Effector memory CD8-positive, alpha-beta T cell (primary cell): ENCODE measurements around the gene FAM186B.

Source experiments
- ATAC-seq: fragments of 150-1000 bp; cut with Tn5 transposase; replicated peaks from 2 replicates; pipeline ENCODE4 v1.10.0; 2021; ENCODE audit warnings: mild to moderate bottlenecking, moderate library complexity
- DNase-seq, 3 experiments: peaks; one replicate each; pipeline ENCODE4 v3.0.0; 2021
- H3K27ac Mint-ChIP-seq, 2 donors: one replicate each; pipeline ENCODE4 v1.8.0; 2022; ENCODE audit warnings: mild to moderate bottlenecking in 2 of 2, mixed read lengths in 2 of 2, moderate library complexity in 2 of 2
- H3K27me3 Mint-ChIP-seq, 2 donors: one replicate each; pipeline ENCODE4 v1.8.0; 2022; ENCODE audit warnings: mixed read lengths in 2 of 2
- H3K36me3 Mint-ChIP-seq: one replicate; pipeline ENCODE4 v1.8.0; 2022; ENCODE audit warnings: mild to moderate bottlenecking, moderate library complexity, mixed read lengths; ENCODE audit not compliant: insufficient read depth
- H3K4me1 Mint-ChIP-seq, 2 donors: one replicate each; pipeline ENCODE4 v1.8.0; 2022; ENCODE audit warnings: low read depth in 2 of 2, mixed read lengths in 2 of 2
- H3K4me3 Mint-ChIP-seq, 2 donors: one replicate each; pipeline ENCODE4 v1.8.0; 2022; ENCODE audit warnings: mild to moderate bottlenecking in 2 of 2, mixed read lengths in 2 of 2, moderate library complexity in 2 of 2
- H3K9me3 Mint-ChIP-seq, 2 donors: one replicate each; pipeline ENCODE4 v1.8.0; 2022; ENCODE audit warnings: mixed read lengths in 2 of 2

FAM186B gene

DNA sequence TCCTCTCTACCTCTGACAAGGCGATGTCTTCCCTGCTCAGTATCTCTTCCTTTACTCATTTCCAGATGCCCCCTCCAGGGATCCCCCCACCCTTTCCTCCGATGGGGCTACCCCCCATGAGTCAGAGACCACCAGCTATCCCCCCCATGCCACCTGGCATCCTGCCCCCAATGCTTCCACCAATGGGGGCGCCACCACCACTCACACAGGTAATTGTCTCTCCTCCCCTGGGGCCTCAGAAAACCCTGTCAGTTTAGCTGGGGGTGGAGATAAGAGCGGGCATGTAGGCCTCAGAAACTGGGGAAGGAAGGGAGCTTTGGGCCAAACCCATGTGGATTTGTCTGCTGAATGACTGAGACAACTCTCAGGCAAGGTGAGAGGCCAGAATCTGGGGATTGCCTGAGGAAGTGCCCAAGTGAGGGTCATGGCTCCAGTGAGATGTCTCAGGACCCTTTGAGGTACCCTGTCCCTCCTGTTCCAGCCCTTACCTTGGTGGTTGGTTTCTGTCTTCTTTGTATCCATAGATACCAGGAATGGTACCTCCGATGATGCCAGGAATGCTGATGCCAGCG, 26.0 kb upstream of the FAM186B start:
- no peak for ATAC-seq
- Mint-ChIP-seq H3K4me1 (peaks cover 11 to 14% of the 10 kb centered on the region in 2 donors), H3K27ac (no peak overlapping the region), H3K4me3 (no peak overlapping the region), H3K27me3 (no peaks in the 10 kb centered on the region), H3K36me3 (no peaks in the 10 kb centered on the region), H3K9me3 (no peaks in the 10 kb centered on the region)
- DNase-seq = no peak

DNA sequence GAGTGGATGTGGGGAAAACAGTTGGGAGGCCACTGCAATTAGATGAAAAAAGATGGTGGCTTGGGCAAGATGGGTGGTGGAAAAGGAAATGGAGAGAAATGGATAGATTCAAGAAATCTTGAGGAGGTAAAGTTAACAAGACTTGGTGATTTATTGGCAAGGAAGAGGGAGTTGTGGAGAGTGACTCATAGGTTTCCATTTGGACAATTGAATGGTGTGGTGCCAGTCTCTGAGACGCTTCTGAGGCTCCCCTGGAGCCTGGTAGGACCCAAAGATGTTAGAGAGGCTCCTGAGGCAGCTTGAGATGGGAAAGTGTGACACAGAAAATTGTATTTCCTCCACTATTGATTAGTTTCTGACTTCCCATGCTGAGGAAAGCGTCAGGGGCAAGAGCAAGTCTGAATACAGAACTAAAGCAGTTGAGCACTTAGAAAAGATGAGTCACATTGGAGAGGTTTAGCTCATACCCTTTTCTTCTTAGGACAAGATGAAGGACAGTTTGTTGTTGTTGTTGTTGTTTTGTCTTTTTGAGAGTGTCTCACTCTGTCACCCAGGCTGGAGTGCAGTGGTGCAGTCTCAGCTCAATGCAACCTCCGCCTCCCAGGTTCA, 22.4 kb upstream of the FAM186B start:
- H3K36me3 Mint-ChIP-seq = peaks cover 2% of the 10 kb centered on the region
- peaks cover 2 to 6% of the 10 kb centered on the region in 2 donors for H3K4me1 Mint-ChIP-seq
- DNase-seq (no peak), ATAC-seq (no peak)
- no peak overlapping the region for H3K27ac Mint-ChIP-seq
- no peaks in the 10 kb centered on the region for H3K27me3 Mint-ChIP-seq
- H3K4me3 Mint-ChIP-seq = no peak overlapping the region
- no peaks in the 10 kb centered on the region for H3K9me3 Mint-ChIP-seq

DNA sequence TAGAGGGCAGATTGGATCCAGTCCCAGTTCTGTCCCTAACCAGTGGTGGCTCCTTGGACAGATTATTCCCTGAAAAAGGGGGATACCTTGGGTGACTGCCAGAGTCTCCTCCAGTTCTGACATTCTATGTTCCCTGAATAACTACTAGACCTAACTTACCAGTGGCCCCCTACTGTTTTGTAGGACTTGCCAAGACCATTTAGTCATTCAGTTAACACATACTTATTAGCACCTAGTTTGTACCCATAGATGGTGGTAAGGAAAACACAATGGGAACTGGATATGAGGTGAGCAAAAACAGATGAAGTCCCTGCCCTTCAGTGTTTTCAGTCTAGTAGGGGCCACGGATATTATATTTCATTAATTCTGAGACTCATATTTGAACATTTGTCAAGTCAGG, 21.4 kb upstream of the FAM186B start:
- Mint-ChIP-seq H3K9me3 (no peaks in the 10 kb centered on the region), H3K27me3 (no peaks in the 10 kb centered on the region), H3K36me3 (peaks cover 9% of the 10 kb centered on the region), H3K27ac (no peak overlapping the region), H3K4me3 (no peak overlapping the region), H3K4me1 (peaks cover 6 to 14% of the 10 kb centered on the region in 2 donors)
- ATAC-seq = no peak
- no peak for DNase-seq

DNA sequence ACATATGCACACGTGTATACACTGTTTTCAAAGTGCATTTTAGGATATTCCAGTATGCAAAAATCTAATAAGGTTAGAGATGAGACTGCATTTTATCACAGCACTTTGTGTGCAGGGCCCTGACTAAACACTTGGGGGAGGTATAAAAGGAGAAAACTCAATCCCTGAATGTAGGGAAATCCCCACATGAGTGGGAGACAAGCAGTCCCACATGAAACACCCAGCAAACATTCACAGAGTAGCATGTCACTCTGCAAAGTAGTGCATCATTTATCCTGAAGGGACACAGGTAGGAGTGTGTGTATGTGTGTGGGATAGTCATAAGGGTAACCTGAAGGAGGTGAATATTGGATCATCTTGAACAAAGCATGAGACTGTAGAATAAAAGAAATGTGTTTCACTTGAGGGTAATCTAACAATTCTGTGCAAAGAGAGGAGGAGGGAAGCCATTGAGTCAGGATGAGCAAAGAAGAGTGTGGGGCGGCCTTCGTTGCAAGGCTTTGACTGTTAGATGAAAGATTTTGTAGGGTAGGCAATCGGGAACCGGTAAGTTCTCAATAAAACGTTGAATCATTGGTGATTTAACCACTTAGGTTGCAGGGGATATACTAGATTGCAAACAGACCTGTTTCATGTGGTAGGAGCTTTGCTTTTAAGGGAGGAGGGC, 20.9 kb upstream of the FAM186B start:
- DNase-seq = no peak
- H3K4me3 Mint-ChIP-seq = no peak overlapping the region
- H3K27me3 Mint-ChIP-seq = no peaks in the 10 kb centered on the region
- peaks cover 9% of the 10 kb centered on the region for H3K36me3 Mint-ChIP-seq
- H3K27ac Mint-ChIP-seq = no peak overlapping the region
- no peak for ATAC-seq
- H3K4me1 Mint-ChIP-seq = peaks cover 10 to 18% of the 10 kb centered on the region in 2 donors
- H3K9me3 Mint-ChIP-seq = no peaks in the 10 kb centered on the region

DNA sequence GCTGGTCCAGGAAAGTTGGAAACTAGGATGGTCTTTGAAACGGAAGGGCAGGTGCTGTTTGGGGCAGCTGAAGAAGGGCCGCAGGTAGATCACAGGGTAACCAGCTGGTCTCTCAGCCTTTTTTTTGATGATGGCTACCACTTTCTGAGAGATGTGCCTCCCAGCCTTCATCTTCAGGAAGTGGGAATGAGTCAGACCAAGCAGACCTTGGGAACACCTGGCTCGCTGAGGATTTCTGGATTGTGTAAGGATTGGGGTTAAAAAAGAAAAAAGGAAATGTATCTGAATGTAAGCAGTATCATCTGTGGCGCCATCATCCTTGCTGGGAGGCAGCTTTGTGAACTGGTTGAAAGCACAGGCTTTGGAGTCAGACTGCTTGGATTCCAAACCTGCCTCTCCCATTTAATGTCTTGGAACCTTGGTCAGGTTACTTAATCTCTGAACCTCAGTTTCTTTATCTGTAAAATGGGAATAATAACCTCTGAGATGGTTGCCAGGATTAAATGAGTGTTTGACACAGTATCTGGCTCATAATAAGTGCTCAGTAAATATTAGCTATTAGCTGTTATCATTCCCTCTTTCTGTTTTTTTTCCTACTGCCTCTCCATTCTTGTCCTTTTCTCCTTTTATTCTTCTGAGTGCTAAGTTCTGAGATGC, 19.6 kb upstream of the FAM186B start:
- H3K4me1 Mint-ChIP-seq = peaks cover 12 to 24% of the 10 kb centered on the region in 2 donors
- peak overlapping the region; percentile 6 to 15 for H3K4me3 Mint-ChIP-seq
- ATAC-seq = no peak
- no peak for DNase-seq
- H3K9me3 Mint-ChIP-seq = no peaks in the 10 kb centered on the region
- H3K27me3 Mint-ChIP-seq = no peaks in the 10 kb centered on the region
- peak overlapping the region in 1 of 2 donors; percentile 38 for H3K27ac Mint-ChIP-seq
- peaks cover 11% of the 10 kb centered on the region for H3K36me3 Mint-ChIP-seq

DNA sequence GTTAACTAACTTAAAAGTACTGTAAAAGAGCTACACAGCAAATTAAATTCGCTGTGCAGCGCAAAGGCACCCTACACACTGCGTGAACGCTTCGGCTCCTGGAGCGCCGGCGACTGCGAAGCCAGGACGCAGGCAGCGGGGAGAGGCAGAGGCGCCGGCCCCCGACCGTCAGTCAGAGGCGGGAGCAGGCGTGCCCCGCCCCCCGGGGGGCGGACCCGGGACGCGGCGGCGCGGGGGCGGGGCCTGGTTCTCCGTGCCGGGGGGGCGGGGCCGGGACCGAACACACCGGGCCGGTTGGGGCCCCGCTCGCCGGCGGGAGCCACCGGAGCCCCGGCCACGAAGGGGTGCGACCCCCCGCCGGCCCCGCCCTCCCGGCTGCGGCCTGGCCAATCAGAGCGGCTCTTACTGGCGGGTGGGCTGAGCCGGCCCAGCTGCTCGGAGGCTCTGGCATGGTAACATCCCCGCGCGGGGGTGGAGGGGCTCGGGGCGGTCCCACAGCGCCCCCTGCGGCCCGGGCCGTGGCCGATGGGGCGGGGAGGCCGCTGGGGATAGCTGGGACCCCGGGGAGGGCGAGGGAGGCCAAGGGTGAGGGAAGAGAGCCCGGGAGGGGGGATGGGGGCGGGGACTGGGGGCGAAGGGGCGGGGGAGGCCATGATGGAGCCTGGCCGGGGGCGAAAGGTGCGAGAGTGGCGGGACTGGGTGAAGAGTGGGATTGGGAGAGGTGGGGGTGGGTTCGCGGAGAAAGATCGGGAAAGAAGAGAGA, 17.9 kb upstream of the FAM186B start, which contains the start of gene PRPF40B:
Gene PRPF40B (plus strand): TSS at position 420 of the 763 bp plus-strand sequence. CDS start 30 bp downstream, at position 450.
- H3K4me1 Mint-ChIP-seq = peaks cover 12 to 24% of the 10 kb centered on the region in 2 donors
- H3K36me3 Mint-ChIP-seq = peaks cover 11% of the 10 kb centered on the region
- ATAC-seq = peak; percentile 80
- peak; percentile 78 to 83 (median 79) for DNase-seq
- H3K4me3 Mint-ChIP-seq = peak within 1 kb of the TSS; percentile 83 to 86
- H3K27me3 Mint-ChIP-seq = peaks cover 6% of the 10 kb centered on the region in 2 donors
- H3K9me3 Mint-ChIP-seq = no peaks in the 10 kb centered on the region
- peak within 1 kb of the TSS; percentile 54 to 85 for H3K27ac Mint-ChIP-seq

DNA sequence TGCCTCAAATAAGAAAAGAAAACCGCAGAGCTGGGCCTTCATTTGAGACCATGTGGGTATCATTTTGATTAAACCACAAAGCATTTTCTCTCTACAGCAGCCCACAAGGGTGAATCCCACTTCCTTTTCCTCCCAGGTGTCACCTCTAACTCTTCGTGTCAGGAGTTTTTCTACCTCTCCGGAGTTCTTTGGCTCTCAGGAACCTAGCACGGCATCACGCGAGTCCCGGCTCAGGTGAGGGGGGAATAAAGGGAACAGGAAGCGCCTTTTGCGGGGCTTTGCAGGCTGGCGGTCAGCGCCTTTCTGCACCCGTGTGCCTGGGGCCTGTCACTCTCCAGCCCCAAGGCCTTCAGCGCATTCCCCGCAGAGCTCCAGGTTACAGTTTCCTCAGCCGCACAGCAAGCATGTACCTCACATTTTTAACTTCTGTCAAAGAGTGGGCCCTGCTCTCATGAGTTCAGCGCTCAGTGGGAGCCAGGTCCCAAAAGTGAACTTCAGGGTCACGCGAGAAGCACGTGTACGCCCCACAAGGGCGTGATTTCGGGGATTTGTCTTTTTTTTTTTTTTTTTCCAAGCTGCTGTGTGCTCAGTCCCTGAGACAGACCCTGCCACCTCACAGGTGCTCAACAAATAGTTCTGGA, 17.2 kb upstream of the FAM186B start:
- Mint-ChIP-seq H3K27ac (peak overlapping the region; percentile 54 to 85), H3K4me3 (peak overlapping the region; percentile 83 to 86), H3K4me1 (peaks cover 12 to 24% of the 10 kb centered on the region in 2 donors), H3K36me3 (peaks cover 11% of the 10 kb centered on the region), H3K27me3 (peaks cover 8 to 12% of the 10 kb centered on the region in 2 donors), H3K9me3 (no peaks in the 10 kb centered on the region)
- ATAC-seq (peak; percentile 50), DNase-seq (peak; percentile 49 to 55 (median 49))

DNA sequence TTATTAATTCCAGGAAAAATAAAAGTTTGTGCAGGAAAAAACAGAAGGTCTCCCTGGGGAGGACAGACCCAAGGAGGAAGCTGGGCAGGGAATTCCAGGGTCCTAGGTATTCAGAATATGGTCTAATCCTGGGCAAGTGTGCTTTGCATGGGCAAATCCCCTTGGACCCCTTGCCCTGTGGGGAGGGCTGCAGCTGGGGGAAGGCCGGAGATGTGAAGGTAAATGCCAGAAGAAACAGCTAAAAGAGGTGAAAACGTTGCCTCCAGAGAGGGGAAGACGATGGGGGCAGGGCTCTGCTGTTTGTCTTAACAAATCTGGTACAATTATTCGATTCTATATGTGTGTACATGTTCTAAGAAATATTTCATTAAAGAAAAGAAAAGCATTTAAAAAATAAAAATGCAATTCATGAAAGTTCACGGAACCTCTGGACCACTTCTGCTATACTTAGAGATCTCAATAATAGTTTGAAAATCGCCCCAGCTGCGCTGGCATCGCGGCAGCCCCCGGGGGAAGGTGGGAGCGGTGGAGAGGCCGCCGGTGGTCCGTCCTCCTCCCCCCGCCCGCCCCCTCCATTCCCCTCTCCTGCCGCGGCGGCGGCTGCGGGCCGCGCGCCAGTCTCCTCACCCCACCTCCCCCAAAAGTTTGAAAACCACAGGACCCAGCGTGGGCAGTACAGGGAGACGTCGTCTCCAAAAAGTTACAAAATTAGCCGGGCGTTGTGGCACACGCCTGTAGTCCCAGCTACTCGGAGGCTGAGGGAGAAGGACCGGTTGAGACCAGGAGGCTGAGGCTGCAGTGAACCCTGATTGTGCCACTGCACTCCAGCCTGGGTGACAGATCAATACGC, 16.4 kb upstream of the FAM186B start:
- Mint-ChIP-seq H3K4me1 (peaks cover 12 to 24% of the 10 kb centered on the region in 2 donors), H3K27ac (peak overlapping the region; percentile 54 to 85), H3K27me3 (peaks cover 8 to 12% of the 10 kb centered on the region in 2 donors), H3K4me3 (peak overlapping the region; percentile 83 to 86), H3K9me3 (no peaks in the 10 kb centered on the region), H3K36me3 (peaks cover 11% of the 10 kb centered on the region)
- no peak for ATAC-seq
- DNase-seq = no peak

DNA sequence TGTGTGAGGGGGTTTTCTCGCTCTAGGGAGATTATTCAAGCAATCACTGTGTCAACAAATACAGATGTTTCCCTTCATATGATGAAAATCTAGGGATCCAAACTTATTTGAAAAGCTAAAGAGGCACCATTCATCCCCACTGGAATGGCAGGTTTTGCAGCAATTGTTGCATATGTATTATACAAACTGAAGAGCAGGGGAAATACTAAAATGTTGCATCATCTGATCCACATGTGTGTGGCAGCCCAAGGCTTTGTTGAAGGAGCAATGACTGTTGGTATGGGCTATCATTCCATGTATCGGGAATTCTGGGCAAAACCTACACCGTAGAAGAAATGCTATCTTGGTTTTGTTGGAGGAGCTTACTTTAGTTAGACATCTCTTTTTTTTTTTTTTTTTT, 13.8 kb upstream of the FAM186B start:
- H3K36me3 Mint-ChIP-seq = peaks cover 11% of the 10 kb centered on the region
- H3K4me1 Mint-ChIP-seq = peaks cover 12 to 23% of the 10 kb centered on the region in 2 donors
- ATAC-seq (no peak), DNase-seq (no peak)
- H3K27me3 Mint-ChIP-seq = peaks cover 12 to 17% of the 10 kb centered on the region in 2 donors
- no peak overlapping the region for H3K4me3 Mint-ChIP-seq
- H3K9me3 Mint-ChIP-seq = no peaks in the 10 kb centered on the region
- no peak overlapping the region for H3K27ac Mint-ChIP-seq

DNA sequence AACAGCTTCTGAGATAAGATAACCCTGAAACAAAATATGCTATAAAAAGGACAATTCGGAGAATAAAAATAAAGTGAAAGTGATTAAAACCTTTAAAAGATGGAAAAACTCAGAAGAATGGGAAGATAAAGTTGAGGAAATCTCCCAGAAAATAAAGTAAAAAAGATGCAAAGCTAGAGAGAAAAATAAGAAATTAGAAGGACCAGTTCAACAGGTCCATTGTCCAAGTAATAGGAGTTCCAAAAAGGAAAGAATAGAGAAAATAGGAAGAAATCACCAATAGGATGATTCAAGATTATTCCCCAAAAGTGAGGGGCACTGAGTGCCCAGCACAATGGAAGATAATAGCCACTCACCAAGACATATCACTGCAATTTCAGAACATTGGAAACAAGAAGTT, 13.1 kb upstream of the FAM186B start:
- peak overlapping the region in 1 of 2 donors; percentile 5 for H3K4me3 Mint-ChIP-seq
- ATAC-seq (no peak), DNase-seq (no peak)
- H3K36me3 Mint-ChIP-seq = peaks cover 11% of the 10 kb centered on the region
- H3K4me1 Mint-ChIP-seq = peaks cover 10 to 19% of the 10 kb centered on the region in 2 donors
- H3K27ac Mint-ChIP-seq = no peak overlapping the region
- H3K9me3 Mint-ChIP-seq = no peaks in the 10 kb centered on the region
- peaks cover 14 to 21% of the 10 kb centered on the region in 2 donors for H3K27me3 Mint-ChIP-seq

DNA sequence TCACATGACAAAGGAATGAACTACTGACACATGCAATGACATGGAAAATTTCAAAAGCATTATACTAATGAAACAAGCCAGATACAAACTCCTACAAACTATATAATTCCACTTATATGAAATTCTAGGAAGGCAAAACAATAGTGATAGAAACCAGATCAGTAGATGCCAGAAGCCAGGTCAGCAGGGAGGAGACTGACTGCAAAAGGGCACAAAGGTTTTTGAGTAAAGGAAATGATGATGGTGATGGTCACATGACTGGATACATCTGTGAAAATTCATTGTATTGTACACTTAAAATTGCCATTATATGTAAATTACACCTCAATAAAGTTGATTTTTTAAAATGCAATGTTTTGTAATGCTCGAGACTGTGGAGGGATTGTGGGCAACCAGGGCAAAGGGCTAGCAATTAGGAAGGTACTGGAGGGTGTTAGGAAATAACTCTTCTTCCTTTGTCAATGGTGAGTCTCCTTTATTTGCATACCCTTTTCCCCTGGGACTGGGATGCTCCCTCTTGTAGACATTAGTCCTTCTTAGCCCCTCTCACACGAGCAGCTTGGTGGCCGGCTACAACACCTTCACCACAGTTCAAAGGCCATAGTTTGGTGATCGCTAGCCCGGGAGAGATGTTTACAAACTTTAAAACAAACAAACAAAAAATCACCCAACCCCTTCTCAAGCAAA, 11.2 kb upstream of the FAM186B start:
- H3K4me1 Mint-ChIP-seq = peaks cover 5 to 9% of the 10 kb centered on the region in 2 donors
- peaks cover 21 to 30% of the 10 kb centered on the region in 2 donors for H3K27me3 Mint-ChIP-seq
- no peak overlapping the region for H3K4me3 Mint-ChIP-seq
- H3K36me3 Mint-ChIP-seq = peaks cover 2% of the 10 kb centered on the region
- DNase-seq (no peak), ATAC-seq (no peak)
- no peaks in the 10 kb centered on the region for H3K9me3 Mint-ChIP-seq
- no peak overlapping the region for H3K27ac Mint-ChIP-seq
